Muscle layer of duodenum (tissue), 2 donors: ENCODE measurements around the gene RNF31.

Experiments
- H3K27ac ChIP-seq: one replicate; pipeline ENCODE4 v1.7.0; 2013; ENCODE audit warnings: mild to moderate bottlenecking, low read length
- H3K27me3 ChIP-seq: one replicate; pipeline ENCODE4 v1.7.0; 2013; ENCODE audit warnings: low read depth, mild to moderate bottlenecking, control low read depth, low read length
- H3K36me3 ChIP-seq, 2 donors: one replicate each; pipeline ENCODE4 v1.7.0; 2013; ENCODE audit warnings: low read length in 2 of 2, control low read depth in 1 of 2, mild to moderate bottlenecking in 1 of 2; ENCODE audit not compliant: insufficient read depth in 2 of 2, control insufficient read depth in 1 of 2
- H3K4me1 ChIP-seq, 2 donors: one replicate each; pipeline ENCODE4 v1.7.0; 2013; ENCODE audit warnings: low read length in 2 of 2, mild to moderate bottlenecking in 2 of 2, control low read depth in 1 of 2, moderate library complexity in 1 of 2; ENCODE audit not compliant: insufficient read depth in 2 of 2, control insufficient read depth in 1 of 2
- H3K4me3 ChIP-seq, 2 donors: one replicate each; pipeline ENCODE4 v1.7.0; 2013; ENCODE audit warnings: low read length in 2 of 2, low read depth in 1 of 2, mild to moderate bottlenecking in 1 of 2
- H3K9me3 ChIP-seq, 2 donors: one replicate each; pipeline ENCODE4 v1.7.0; 2013; ENCODE audit warnings: low read length in 2 of 2, control low read depth in 1 of 2, mild to moderate bottlenecking in 1 of 2; ENCODE audit not compliant: control insufficient read depth in 1 of 2
- donor health status: healthy.

RNF31 gene

GRCh38 chr14:24121210-24121609 lies 26.1 kb upstream of the RNF31 start:
- Histone ChIP-seq H3K4me1 (peaks cover 4% of the 10 kb centered on the region in 2 donors), H3K36me3 (peaks cover 58 to 67% of the 10 kb centered on the region in 2 donors), H3K4me3 (no peak overlapping the region), H3K27ac (no peak overlapping the region), H3K27me3 (no peaks in the 10 kb centered on the region), H3K9me3 (no peaks in the 10 kb centered on the region)

- H3K4me1 ChIP-seq: no peaks in the 10 kb centered on the region
- H3K4me3 ChIP-seq: no peak overlapping the region
- H3K27ac ChIP-seq: no peak overlapping the region
- no peaks in the 10 kb centered on the region for H3K27me3 ChIP-seq
- H3K36me3 ChIP-seq: peaks cover 54 to 63% of the 10 kb centered on the region in 2 donors
- H3K9me3 ChIP-seq: no peaks in the 10 kb centered on the region
Measured at GRCh38 chr14:24122416-24122815, 24.9 kb upstream of the RNF31 start.

GRCh38 chr14:24122898-24123297 lies 24.4 kb upstream of the RNF31 start:
- H3K27me3 ChIP-seq: no peaks in the 10 kb centered on the region
- no peaks in the 10 kb centered on the region for H3K4me1 ChIP-seq
- H3K27ac ChIP-seq: no peak overlapping the region
- H3K9me3 ChIP-seq: no peaks in the 10 kb centered on the region
- no peak overlapping the region for H3K4me3 ChIP-seq
- peaks cover 51 to 59% of the 10 kb centered on the region in 2 donors for H3K36me3 ChIP-seq

GRCh38 chr14:24123424-24124417 lies 23.6 kb upstream of the RNF31 start:
- Histone ChIP-seq H3K27me3 (no peaks in the 10 kb centered on the region), H3K27ac (no peak overlapping the region), H3K4me3 (no peak overlapping the region), H3K4me1 (no peaks in the 10 kb centered on the region), H3K9me3 (no peaks in the 10 kb centered on the region), H3K36me3 (peaks cover 42 to 50% of the 10 kb centered on the region in 2 donors)

GRCh38 chr14:24126939-24127338 lies 20.4 kb upstream of the RNF31 start:
- H3K36me3 ChIP-seq: peaks cover 17 to 25% of the 10 kb centered on the region in 2 donors
- no peak overlapping the region for H3K4me3 ChIP-seq
- peaks cover 0 to 3% of the 10 kb centered on the region in 2 donors for H3K4me1 ChIP-seq
- H3K27me3 ChIP-seq: no peaks in the 10 kb centered on the region
- no peaks in the 10 kb centered on the region for H3K9me3 ChIP-seq
- H3K27ac ChIP-seq: no peak overlapping the region

GRCh38 chr14:24127673-24128072 lies 19.6 kb upstream of the RNF31 start:
- Histone ChIP-seq H3K27ac (no peak overlapping the region), H3K9me3 (no peaks in the 10 kb centered on the region), H3K4me1 (peaks cover 0 to 3% of the 10 kb centered on the region in 2 donors), H3K36me3 (peaks cover 14 to 19% of the 10 kb centered on the region in 2 donors), H3K27me3 (no peaks in the 10 kb centered on the region), H3K4me3 (no peak overlapping the region)

- Histone ChIP-seq H3K27ac (no peak overlapping the region), H3K9me3 (no peaks in the 10 kb centered on the region), H3K36me3 (peaks cover 0 to 1% of the 10 kb centered on the region in 2 donors), H3K4me3 (no peak overlapping the region), H3K4me1 (peaks cover 0 to 3% of the 10 kb centered on the region in 2 donors), H3K27me3 (no peaks in the 10 kb centered on the region)
Measured at GRCh38 chr14:24129410-24129998, 17.8 kb upstream of the RNF31 start.

- Histone ChIP-seq H3K27me3 (no peaks in the 10 kb centered on the region), H3K9me3 (no peaks in the 10 kb centered on the region), H3K4me3 (no peak within 1 kb of the TSS), H3K4me1 (peaks cover 2 to 4% of the 10 kb centered on the region in 2 donors), H3K27ac (no peak within 1 kb of the TSS), H3K36me3 (no peaks in the 10 kb centered on the region)
Measured at GRCh38 chr14:24130380-24130716, 16.9 kb upstream of the RNF31 start, which contains the start of gene FITM1. TSS of gene FITM1 (plus strand) at chr14:24130659. CDS start at chr14:24131564, 905 bp downstream.

GRCh38 chr14:24130717-24131548 lies 16.4 kb upstream of the RNF31 start:
- Histone ChIP-seq H3K36me3 (no peaks in the 10 kb centered on the region), H3K4me1 (peaks cover 4 to 7% of the 10 kb centered on the region in 2 donors), H3K27ac (no peak overlapping the region), H3K4me3 (no peak overlapping the region), H3K9me3 (no peaks in the 10 kb centered on the region), H3K27me3 (no peaks in the 10 kb centered on the region)

- Histone ChIP-seq H3K4me1 (peaks cover 4 to 8% of the 10 kb centered on the region in 2 donors), H3K27ac (no peak overlapping the region), H3K4me3 (no peak overlapping the region), H3K27me3 (no peaks in the 10 kb centered on the region), H3K36me3 (no peaks in the 10 kb centered on the region), H3K9me3 (no peaks in the 10 kb centered on the region)
Measured at GRCh38 chr14:24131549-24131966, 15.7 kb upstream of the RNF31 start.
